Measurements from ENCODE around the gene RNGTT. TPM values are rescaled to one million over a fixed set of nuclear protein-coding genes. Genes with fewer than 3 reads are reported as not detected.
"Not testable (repeated sequence)": the region's sequence is repeated elsewhere in the genome, so short reads cannot be mapped to it uniquely, and the experiment has no call there.

RNGTT gene
- total RNA-seq, 2 experiments from 2014 or later = 20.4 to 23.5 TPM

DNA sequence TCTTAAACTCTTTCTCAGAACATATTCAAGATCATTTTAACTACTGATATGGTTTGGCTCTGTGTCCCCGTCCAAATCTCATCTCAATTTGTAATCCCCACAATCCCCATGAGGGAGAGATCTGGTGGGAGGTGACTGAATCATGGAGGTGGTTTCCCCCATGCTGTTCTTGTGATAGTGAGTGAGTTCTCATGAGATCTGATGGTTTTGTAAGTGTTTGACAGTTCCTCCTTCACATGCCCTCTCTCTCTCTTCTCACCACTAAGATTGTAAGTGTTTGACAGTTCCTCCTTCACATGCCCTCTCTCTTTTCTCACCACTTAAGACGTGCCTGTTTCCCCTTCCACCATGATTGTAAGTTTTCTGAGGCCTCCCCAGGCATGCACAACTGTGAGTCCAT is 56.3 kb downstream of the RNGTT start:
- peaks cover 37% of the 10 kb centered on the region for H3K36me3 Mint-ChIP-seq (ENCODE audit: low read depth)
- POLR2A ChIA-PET; DNase-seq; H3K27me3 Mint-ChIP-seq (ENCODE audit: low read depth); H3K9me3 Mint-ChIP-seq (ENCODE audit: insufficient read depth); ATAC-seq; H3K4me3 Mint-ChIP-seq; H3K27ac Mint-ChIP-seq: not testable (repeated sequence)
- CTCF ChIA-PET = interaction anchor here (1.4 to 1.8 kb wide), 2 partner anchors 12 to 17 kb away, joined by 4 to 6 read pairs; no protein-coding TSS in a partner anchor
- H3K4me1 Mint-ChIP-seq (ENCODE audit: low read depth) = peaks cover 12% of the 10 kb centered on the region

DNA sequence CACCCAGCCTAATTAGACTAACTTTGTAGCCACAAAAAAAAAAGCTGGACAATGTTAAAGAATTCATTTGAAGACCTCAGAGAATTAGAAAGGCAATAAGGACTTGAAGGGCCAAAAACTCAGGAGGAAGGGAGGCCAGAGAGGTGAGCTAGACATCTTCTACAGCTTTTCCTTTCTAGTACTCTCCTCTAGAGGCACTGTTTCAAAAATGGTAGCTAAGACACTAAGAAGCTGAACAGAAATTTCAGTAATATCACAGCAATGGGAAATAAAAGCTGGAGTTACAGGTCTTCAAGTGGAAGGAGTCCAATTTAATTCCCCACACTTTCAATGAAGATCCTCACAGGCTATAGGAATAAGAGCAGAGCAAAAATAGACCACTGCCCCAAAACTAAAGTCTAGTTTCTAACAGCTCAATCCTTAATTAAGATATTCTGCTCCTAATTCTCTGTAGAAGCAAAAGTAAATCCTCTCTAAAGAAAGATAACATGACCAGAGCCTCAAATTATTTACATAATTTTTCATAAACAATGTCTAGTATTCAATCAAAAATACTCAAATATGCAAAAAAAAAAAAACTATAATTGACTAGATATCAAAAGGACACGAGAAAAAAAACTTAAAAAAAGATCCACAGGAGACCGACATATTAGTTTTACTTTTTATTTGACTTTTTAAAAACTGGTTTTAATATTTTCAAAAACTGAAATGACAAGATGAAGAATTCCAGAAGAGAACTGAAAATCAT is 63.7 kb downstream of the RNGTT start:
- peaks cover 25% of the 10 kb centered on the region for H3K36me3 Mint-ChIP-seq (ENCODE audit: low read depth)
- ATAC-seq = no peak
- CTCF ChIA-PET = interaction anchor here (0.6 to 2.8 kb wide), 12 partner anchors 9 to 83 kb away, joined by 3 to 19 read pairs (median 4); partner anchors contain the start of gene RNGTT

DNA sequence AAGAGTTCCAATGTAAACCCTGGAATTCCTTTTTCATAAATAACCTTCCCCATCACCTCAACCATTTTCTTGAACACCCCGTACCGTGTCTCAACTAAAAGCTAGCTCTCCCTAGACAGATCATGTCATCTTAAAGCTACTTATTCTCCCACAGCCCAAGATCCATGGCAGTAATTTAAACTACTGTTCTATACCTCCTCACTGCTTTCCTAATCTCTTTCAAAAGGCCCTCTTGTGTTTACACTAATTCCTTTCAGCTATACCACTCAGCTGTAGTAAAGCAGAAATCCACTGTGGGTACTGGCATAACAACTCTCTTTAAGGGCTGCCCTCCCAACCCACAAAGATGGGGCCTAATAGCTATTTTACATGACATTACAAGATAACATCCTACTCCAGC is 67.5 kb downstream of the RNGTT start:
- ATAC-seq = no peak

More for the DNA sequence above, 63.7 kb downstream of the RNGTT start:
- POLR2A ChIA-PET = interaction anchor here (0.6 kb wide), 1 partner anchor 10 kb away, joined by 3 read pairs; no protein-coding TSS in a partner anchor
- Mint-ChIP-seq H3K27me3 (ENCODE audit: low read depth) (no peaks in the 10 kb centered on the region), H3K27ac (no peak overlapping the region), H3K4me1 (ENCODE audit: low read depth) (no peaks in the 10 kb centered on the region), H3K4me3 (no peak overlapping the region), H3K9me3 (ENCODE audit: insufficient read depth) (peaks cover 5% of the 10 kb centered on the region)
- DNase-seq = no peak

DNA sequence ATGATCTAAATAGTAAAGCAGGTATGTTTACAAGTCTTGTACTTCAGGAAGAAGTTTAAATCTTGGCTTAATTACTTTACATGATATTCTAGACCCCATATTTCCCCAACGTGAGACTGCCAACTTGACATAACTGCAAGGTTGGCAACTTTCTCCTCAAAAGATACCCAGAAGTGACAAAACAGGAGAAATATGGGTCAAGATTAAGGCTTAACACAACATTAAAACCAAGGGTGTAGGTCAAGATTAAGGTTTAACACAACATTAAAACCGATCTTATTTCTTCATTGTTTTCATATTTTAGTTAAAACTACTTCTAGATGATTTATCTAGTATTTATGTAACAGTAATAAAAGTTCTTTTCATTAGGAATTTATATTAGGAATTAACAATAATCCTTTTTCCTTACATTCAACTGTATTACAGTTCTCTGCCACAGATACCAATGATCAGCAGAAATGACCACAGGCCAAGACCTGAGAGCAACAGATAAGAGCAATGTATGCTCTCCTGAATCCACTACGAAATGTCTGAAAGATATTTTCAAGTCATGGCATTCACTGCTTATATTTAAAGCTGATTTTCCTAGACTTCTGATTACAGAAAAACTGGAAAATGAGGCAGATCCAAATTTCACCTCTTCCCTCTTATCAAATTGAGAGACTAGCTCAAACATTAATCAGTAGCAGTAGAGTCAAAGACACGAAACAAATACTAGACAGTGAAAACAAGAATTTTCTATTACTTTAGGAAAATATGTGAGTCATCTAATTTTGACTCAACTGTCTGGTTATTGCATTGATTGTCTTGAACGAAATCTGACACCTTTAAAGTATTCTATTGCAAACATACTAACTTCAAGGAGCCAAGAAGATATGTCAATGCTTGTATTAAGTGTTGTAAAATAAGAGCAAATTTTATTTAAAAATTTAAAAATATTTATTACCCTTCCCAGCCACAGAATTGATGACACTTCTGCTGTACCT is 72.3 kb downstream of the RNGTT start:
- Mint-ChIP-seq H3K4me1 (ENCODE audit: low read depth) (no peaks in the 10 kb centered on the region), H3K27ac (no peak overlapping the region)
- POLR2A ChIA-PET = no interaction called here

More for the DNA sequence above, 67.5 kb downstream of the RNGTT start:
- Mint-ChIP-seq H3K36me3 (ENCODE audit: low read depth) (peaks cover 9% of the 10 kb centered on the region), H3K27ac (no peak overlapping the region), H3K4me1 (ENCODE audit: low read depth) (no peaks in the 10 kb centered on the region), H3K4me3 (no peak overlapping the region), H3K27me3 (ENCODE audit: low read depth) (no peaks in the 10 kb centered on the region), H3K9me3 (ENCODE audit: insufficient read depth) (peaks cover 5% of the 10 kb centered on the region)
- CTCF ChIA-PET = no interaction called here
- no peak for DNase-seq
- POLR2A ChIA-PET = no interaction called here

DNA sequence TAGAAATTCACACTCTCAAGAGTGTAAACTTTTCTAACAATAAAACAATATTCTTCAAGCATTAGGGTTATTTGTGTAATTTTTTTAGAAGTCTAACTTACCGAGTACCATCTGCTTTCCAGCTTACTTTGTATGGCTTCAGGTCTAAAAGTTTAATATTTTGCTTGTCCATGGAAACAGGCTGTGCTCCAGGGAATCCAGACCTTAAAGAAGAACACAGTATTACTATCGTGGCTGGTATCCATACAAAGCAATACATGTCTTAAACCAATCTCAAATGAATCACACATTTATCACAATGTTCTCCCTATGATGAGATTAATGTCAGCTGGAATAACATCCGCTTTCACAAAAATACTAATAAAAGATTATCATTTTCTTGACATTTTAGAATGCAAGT is 73.0 kb downstream of the RNGTT start:
- Mint-ChIP-seq H3K27me3 (ENCODE audit: low read depth) (no peaks in the 10 kb centered on the region), H3K4me3 (no peak overlapping the region), H3K27ac (no peak overlapping the region), H3K9me3 (ENCODE audit: insufficient read depth) (no peaks in the 10 kb centered on the region), H3K36me3 (ENCODE audit: low read depth) (peaks cover 26% of the 10 kb centered on the region), H3K4me1 (ENCODE audit: low read depth) (no peaks in the 10 kb centered on the region)
- DNase-seq (no peak), ATAC-seq (no peak)
- ChIA-PET CTCF (interaction anchor here (1.1 to 1.2 kb wide), 2 partner anchors 9 to 19 kb away, joined by 6 read pairs; no protein-coding TSS in a partner anchor), POLR2A (no interaction called here)

More for the DNA sequence above, 72.3 kb downstream of the RNGTT start:
- no peaks in the 10 kb centered on the region for H3K27me3 Mint-ChIP-seq (ENCODE audit: low read depth)
- H3K9me3 Mint-ChIP-seq (ENCODE audit: insufficient read depth) = no peaks in the 10 kb centered on the region
- no peak for ATAC-seq
- no peak overlapping the region for H3K4me3 Mint-ChIP-seq
- DNase-seq = no peak
- CTCF ChIA-PET = interaction anchor here (1.1 kb wide), 2 partner anchors 8 to 20 kb away, joined by 3 to 6 read pairs; no protein-coding TSS in a partner anchor
- H3K36me3 Mint-ChIP-seq (ENCODE audit: low read depth) = peaks cover 20% of the 10 kb centered on the region

DNA sequence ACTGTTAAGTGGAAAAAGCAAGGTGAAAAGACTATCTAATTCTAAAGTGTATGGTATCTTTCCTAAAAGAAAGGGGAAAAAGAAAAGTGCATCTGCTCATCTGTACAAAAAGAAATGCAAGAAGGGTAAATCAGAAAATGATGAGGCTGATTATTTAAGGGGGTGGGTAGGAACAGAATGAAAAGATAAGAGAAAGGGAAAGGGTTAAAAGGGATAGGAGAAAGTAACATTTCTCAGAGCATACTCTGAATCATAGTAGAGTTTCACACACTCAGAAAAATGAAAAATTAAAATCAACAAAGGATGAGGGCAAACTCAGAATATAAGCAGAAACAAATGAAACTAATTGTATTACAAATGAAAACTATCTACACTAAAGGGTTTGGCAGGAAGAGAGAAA is 79.1 kb downstream of the RNGTT start:
- Mint-ChIP-seq H3K27me3 (ENCODE audit: low read depth) (no peaks in the 10 kb centered on the region), H3K27ac (no peak overlapping the region), H3K9me3 (ENCODE audit: insufficient read depth) (no peaks in the 10 kb centered on the region), H3K36me3 (ENCODE audit: low read depth) (peaks cover 39% of the 10 kb centered on the region), H3K4me1 (ENCODE audit: low read depth) (no peaks in the 10 kb centered on the region), H3K4me3 (no peak overlapping the region)
- DNase-seq (no peak), ATAC-seq (no peak)
- ChIA-PET CTCF (interaction anchor here (1.0 kb wide), 1 partner anchor 15 kb away, joined by 4 read pairs; no protein-coding TSS in a partner anchor), POLR2A (no interaction called here)

DNA sequence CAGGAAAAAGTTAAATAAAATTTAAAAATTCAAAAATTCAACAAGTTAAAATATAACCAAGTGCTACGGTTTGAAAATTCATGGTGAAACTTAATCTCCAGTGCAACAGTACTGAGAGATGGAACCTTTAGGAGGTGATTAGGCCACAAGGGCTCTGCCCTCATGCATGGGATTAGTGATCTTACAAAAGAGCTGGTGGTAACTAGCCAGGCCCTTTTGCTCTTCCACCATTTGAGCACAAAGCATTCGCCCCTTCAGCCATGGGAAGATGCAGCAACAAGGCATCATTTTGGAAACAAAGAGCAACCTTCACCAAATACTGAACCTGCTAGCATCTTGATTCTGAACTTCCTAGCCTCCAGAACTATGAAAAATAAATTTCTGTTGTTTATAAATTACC is 80.9 kb downstream of the RNGTT start:
- Mint-ChIP-seq H3K9me3 (ENCODE audit: insufficient read depth) (no peaks in the 10 kb centered on the region), H3K27ac (no peak overlapping the region), H3K27me3 (ENCODE audit: low read depth) (no peaks in the 10 kb centered on the region), H3K4me1 (ENCODE audit: low read depth) (no peaks in the 10 kb centered on the region), H3K36me3 (ENCODE audit: low read depth) (peaks cover 34% of the 10 kb centered on the region), H3K4me3 (no peak overlapping the region)
- ATAC-seq = no peak
- POLR2A ChIA-PET = no interaction called here
- CTCF ChIA-PET = no interaction called here
- no peak for DNase-seq

DNA sequence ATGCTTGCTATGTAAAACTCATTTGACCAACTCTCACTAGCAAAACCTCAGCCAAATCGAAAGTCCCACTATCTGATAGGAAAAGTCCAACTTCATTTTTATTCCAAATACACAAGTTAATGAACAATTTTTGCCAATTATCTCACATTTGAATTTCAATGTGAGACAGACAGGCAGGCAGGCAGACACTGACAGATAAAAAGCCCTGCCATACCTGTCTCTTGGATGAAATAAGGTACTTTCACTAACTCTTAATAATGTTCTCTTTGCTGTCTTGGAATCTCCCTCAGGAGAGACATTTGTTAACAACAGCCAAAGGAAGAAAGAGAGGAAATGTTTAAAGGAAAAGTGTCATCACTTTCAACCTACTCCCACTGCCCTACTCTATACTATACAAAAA is 82.0 kb downstream of the RNGTT start:
- Mint-ChIP-seq H3K27me3 (ENCODE audit: low read depth) (no peaks in the 10 kb centered on the region), H3K27ac (no peak overlapping the region), H3K9me3 (ENCODE audit: insufficient read depth) (no peaks in the 10 kb centered on the region), H3K4me1 (ENCODE audit: low read depth) (no peaks in the 10 kb centered on the region), H3K36me3 (ENCODE audit: low read depth) (peaks cover 24% of the 10 kb centered on the region), H3K4me3 (no peak overlapping the region)
- ATAC-seq (no peak), DNase-seq (no peak)
- POLR2A ChIA-PET = no interaction called here
- CTCF ChIA-PET = no interaction called here

DNA sequence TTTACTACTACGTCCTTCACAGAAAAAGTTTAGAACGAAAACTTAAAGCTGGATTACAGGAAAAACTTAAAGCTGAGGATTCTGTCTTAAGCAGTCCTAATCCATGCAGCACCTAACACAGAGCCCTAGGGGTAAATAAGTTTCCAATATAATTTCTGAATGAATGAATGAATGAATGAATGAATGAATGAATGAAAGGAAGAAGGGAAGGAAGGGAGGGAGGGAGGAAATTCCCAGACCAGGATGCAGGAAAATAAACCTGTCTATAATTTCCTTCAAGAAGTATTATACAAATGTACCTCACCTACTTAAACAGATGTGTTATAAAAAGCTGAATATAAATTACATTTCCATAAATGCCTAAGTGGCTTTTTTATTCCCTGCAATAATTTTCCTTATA is 83.4 kb downstream of the RNGTT start:
- H3K4me1 Mint-ChIP-seq (ENCODE audit: low read depth) = peaks cover 2% of the 10 kb centered on the region
- no peak overlapping the region for H3K4me3 Mint-ChIP-seq
- ChIA-PET POLR2A (no interaction called here), CTCF (interaction anchor here (1.3 kb wide), 1 partner anchor 9 kb away, joined by 4 read pairs; no protein-coding TSS in a partner anchor)
- peaks cover 13% of the 10 kb centered on the region for H3K36me3 Mint-ChIP-seq (ENCODE audit: low read depth)
- no peak for DNase-seq
- ATAC-seq = no peak
- no peaks in the 10 kb centered on the region for H3K9me3 Mint-ChIP-seq (ENCODE audit: insufficient read depth)
- H3K27me3 Mint-ChIP-seq (ENCODE audit: low read depth) = no peaks in the 10 kb centered on the region
- H3K27ac Mint-ChIP-seq = no peak overlapping the region

DNA sequence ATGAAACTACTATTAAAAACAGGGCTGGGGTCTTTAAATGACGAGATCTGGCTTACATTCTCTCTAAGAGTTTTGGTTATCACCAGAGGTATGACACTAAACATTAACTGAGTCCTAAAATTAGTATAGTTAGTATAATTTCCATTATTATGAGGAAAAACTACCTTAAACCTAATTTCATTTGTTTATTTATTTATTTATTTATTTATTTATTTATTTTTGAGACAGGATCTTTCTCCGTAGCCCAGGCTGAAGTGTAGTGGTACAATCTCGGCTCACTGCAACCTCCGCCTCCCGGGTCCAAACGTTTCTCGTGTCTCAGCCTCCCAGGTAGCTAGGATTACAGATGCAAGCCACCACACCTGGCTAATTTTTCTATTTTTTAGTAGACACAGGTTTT is 85.5 kb downstream of the RNGTT start:
- CTCF ChIA-PET = interaction anchor here (0.9 kb wide), 1 partner anchor 22 kb away, joined by 3 read pairs; no protein-coding TSS in a partner anchor
- Mint-ChIP-seq H3K27me3 (ENCODE audit: low read depth) (no peaks in the 10 kb centered on the region), H3K27ac (no peak overlapping the region), H3K4me1 (ENCODE audit: low read depth) (peaks cover 4% of the 10 kb centered on the region), H3K36me3 (ENCODE audit: low read depth) (peaks cover under 1% of the 10 kb centered on the region), H3K9me3 (ENCODE audit: insufficient read depth) (no peaks in the 10 kb centered on the region), H3K4me3 (no peak overlapping the region)
- POLR2A ChIA-PET = no interaction called here
- DNase-seq (no peak), ATAC-seq (no peak)

DNA sequence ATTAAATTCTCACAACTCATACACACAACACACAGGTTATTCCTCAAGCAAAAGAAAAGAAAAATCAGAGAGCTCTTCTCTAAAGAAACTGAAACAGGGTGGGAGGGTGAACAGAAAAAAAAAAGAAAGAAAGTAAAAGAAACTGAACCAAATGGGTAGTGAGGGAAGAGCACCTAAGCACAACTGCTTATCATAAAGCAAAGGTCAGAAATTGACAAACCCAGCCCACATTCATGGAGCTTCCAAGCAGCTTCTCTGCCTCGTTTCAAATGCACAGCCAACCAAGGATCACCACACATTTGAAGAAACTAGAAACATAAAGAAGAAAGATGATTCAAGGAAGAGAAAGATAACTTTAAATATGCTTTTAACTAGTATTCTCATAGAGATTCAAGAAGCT is 90.5 kb downstream of the RNGTT start:
- Mint-ChIP-seq H3K27me3 (ENCODE audit: low read depth) (no peaks in the 10 kb centered on the region), H3K36me3 (ENCODE audit: low read depth) (peaks cover 3% of the 10 kb centered on the region), H3K4me1 (ENCODE audit: low read depth) (peaks cover 4% of the 10 kb centered on the region), H3K9me3 (ENCODE audit: insufficient read depth) (no peaks in the 10 kb centered on the region), H3K4me3 (no peak overlapping the region), H3K27ac (no peak overlapping the region)
- DNase-seq (no peak), ATAC-seq (no peak)
- POLR2A ChIA-PET = no interaction called here
- CTCF ChIA-PET = interaction anchor here (1.5 kb wide), 1 partner anchor 27 kb away, joined by 5 read pairs; no protein-coding TSS in a partner anchor
